Left lung (tissue), 10 donors: ENCODE data around the gene SLC5A3. TPM values are rescaled to one million over a fixed set of nuclear protein-coding genes. Genes with fewer than 3 reads are reported as not detected.

Experiments used
- ATAC-seq: fragments of 200-7000 bp; cut with Tn5 transposase; one replicate; pipeline ENCODE4 v1.9.1; 2020; ENCODE audit warnings: moderate library complexity
- DNase-seq, 4 donors: peaks; one replicate each; pipeline ENCODE4 v3.0.0-alpha.2; 2013 to 2020
- H3K27ac ChIP-seq, 2 donors: fragments of 200-600 bp; sonication (generic) in 1 of 2; one replicate each; pipeline versions ENCODE4 v1.5.0 to v1.8.0; 2020 to 2021
- H3K27me3 ChIP-seq, 2 donors: fragments of 200-600 bp; sonication (generic) in 1 of 2; one replicate each; pipeline versions ENCODE4 v1.5.0 to v1.8.0; 2020 to 2021
- H3K36me3 ChIP-seq, 2 donors: fragments of 200-600 bp; sonication (generic) in 1 of 2; one replicate each; pipeline versions ENCODE4 v1.5.0 to v1.8.0; 2020 to 2021
- H3K4me1 ChIP-seq, 2 donors: fragments of 200-600 bp; one replicate each; pipeline ENCODE4 v1.8.0; 2021
- H3K4me3 ChIP-seq, 2 donors: fragments of 200-600 bp; sonication (generic) in 1 of 2; one replicate each; pipeline versions ENCODE4 v1.5.0 to v1.8.0; 2020 to 2021; ENCODE audit warnings: mild to moderate bottlenecking in 1 of 2
- H3K9me3 ChIP-seq, 2 donors: fragments of 200-600 bp; sonication (generic) in 1 of 2; one replicate each; pipeline versions ENCODE4 v1.5.0 to v1.8.0; 2020 to 2021
- CTCF ChIP-seq, 2 donors: fragments of 200-600 bp; sonication (generic) in 1 of 2; IDR thresholded peaks; one replicate each; pipeline versions ENCODE4 v1.5.0 to v1.8.0; 2021; ENCODE audit warnings: antibody characterized with exemption in 2 of 2
- intact Hi-C, 2 donors: fragments of 100-400 bp; cut with DNase I; formaldehyde crosslinking; loops; one replicate each; pipeline versions ENCODE4 v1.11.2 to v1.14.2; 2022
- polyA plus RNA-seq, 6 donors: library from polyadenylated mRNA; unstranded; fragments of 120-200 nt; gene quantifications; one replicate each; pipeline ENCODE4 v1.2.1, GENCODE V29; 2013; ENCODE audit not compliant: insufficient read length in 6 of 6
- total RNA-seq, 2 donors: library from RNA; stranded (reverse); fragmentation: NEBNext Ultra II Directional; extraction: Animal tissue kit (Norgen Biotek cat#: 25700); gene quantifications; one replicate each; pipeline ENCODE4 v1.2.1, GENCODE V29; 2021
- donor health status: DM: no; HTN: yes; CAD: no.
- donor health status: DM: no; HTN: no; CAD: no.

SLC5A3 gene
- total and polyA plus RNA-seq, 8 donors, result 18.1 to 33.4 (median 20.6) TPM

- H3K36me3 ChIP-seq, result no peaks in the 10 kb centered on the region
- peaks cover 0 to 10% of the 10 kb centered on the region in 2 donors for H3K4me1 ChIP-seq
- intact Hi-C loops, result no loop called here
- H3K27me3 ChIP-seq, result no peaks in the 10 kb centered on the region
- DNase-seq (no peak), ATAC-seq (no peak)
- no peak overlapping the region for H3K27ac ChIP-seq
- no peaks in the 10 kb centered on the region for H3K9me3 ChIP-seq
- no peak for TF ChIP-seq CTCF (IDR thresholded peaks at IDR 0.05)
- H3K4me3 ChIP-seq, result no peak overlapping the region
These were observed 32.7 kb downstream of the SLC5A3 start for GRCh38 chr21:34105947-34106541.

GRCh38 chr21:34107606-34108005 is 34.2 kb downstream of the SLC5A3 start:
- no peak for ATAC-seq

GRCh38 chr21:34109075-34109474 is 35.7 kb downstream of the SLC5A3 start:
- intact Hi-C loops, result no loop called here
- ATAC-seq (no peak), DNase-seq (no peak)

More at GRCh38 chr21:34107606-34108005, 34.2 kb downstream of the SLC5A3 start:
- no peak overlapping the region for H3K27ac ChIP-seq
- H3K27me3 ChIP-seq, result no peaks in the 10 kb centered on the region
- no peaks in the 10 kb centered on the region for H3K9me3 ChIP-seq
- DNase-seq, result no peak
- no peaks in the 10 kb centered on the region for H3K4me1 ChIP-seq
- intact Hi-C loops, result no loop called here
- H3K36me3 ChIP-seq, result no peaks in the 10 kb centered on the region
- H3K4me3 ChIP-seq, result no peak overlapping the region
- TF ChIP-seq CTCF (IDR thresholded peaks at IDR 0.05), result no peak

GRCh38 chr21:34110594-34111202 is 37.3 kb downstream of the SLC5A3 start:
- Histone ChIP-seq H3K27me3 (no peaks in the 10 kb centered on the region), H3K36me3 (no peaks in the 10 kb centered on the region), H3K4me1 (peaks cover 0 to 6% of the 10 kb centered on the region in 2 donors), H3K27ac (no peak overlapping the region), H3K9me3 (no peaks in the 10 kb centered on the region), H3K4me3 (no peak overlapping the region)
- ATAC-seq (no peak), DNase-seq (no peak)
- TF ChIP-seq CTCF (IDR thresholded peaks at IDR 0.05), result no peak
- intact Hi-C loops, result no loop called here

More at GRCh38 chr21:34109075-34109474, 35.7 kb downstream of the SLC5A3 start:
- H3K27ac ChIP-seq, result no peak overlapping the region
- TF ChIP-seq CTCF (IDR thresholded peaks at IDR 0.05), result no peak
- peaks cover 0 to 5% of the 10 kb centered on the region in 2 donors for H3K4me1 ChIP-seq
- no peaks in the 10 kb centered on the region for H3K27me3 ChIP-seq
- H3K9me3 ChIP-seq, result no peaks in the 10 kb centered on the region
- H3K36me3 ChIP-seq, result no peaks in the 10 kb centered on the region
- H3K4me3 ChIP-seq, result no peak overlapping the region

- H3K9me3 ChIP-seq, result no peaks in the 10 kb centered on the region
- no peaks in the 10 kb centered on the region for H3K27me3 ChIP-seq
- H3K4me1 ChIP-seq, result peaks cover 0 to 6% of the 10 kb centered on the region in 2 donors
- no peak overlapping the region for H3K27ac ChIP-seq
- ATAC-seq (no peak), DNase-seq (no peak)
- H3K4me3 ChIP-seq, result no peak overlapping the region
- no peak for TF ChIP-seq CTCF (IDR thresholded peaks at IDR 0.05)
- no peaks in the 10 kb centered on the region for H3K36me3 ChIP-seq
- intact Hi-C loops, result no loop called here
These were observed 39.1 kb downstream of the SLC5A3 start for GRCh38 chr21:34112316-34113033.
